ENCODE results near the gene CATSPER4. TPM values are rescaled to one million over a fixed set of nuclear protein-coding genes. Genes with fewer than 3 reads are reported as not detected.

Gene CATSPER4
- total and polyA plus RNA-seq, 2 of the 8 experiments (the other 6 are each of a cell fraction or from before 2014, with no cell fraction given): 0.65 to 0.83 TPM

DNA sequence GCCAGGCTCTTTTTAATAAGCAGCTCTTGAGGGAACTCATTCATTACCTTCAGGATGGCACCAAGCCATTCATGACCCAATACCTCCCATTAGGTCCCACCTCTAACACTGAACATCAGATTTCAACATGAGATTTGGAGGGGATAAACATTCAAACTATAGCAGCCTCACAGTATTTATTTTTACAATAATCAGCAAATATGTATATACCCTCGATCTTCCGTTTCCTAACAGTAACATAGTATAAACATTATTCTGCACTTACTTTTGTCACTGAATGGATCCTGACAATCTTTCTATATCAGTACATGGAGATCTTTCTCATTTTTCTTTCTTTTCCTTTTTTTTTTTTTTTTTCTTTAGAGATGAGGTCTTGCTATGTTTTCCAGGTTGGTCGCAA lies 5.4 kb downstream of the CATSPER4 start:
- no peaks in the 10 kb centered on the region for H3K79me1 ChIP-seq (ENCODE audit: low read depth, low read length)
- H3K56ac ChIP-seq (replicated peaks; ENCODE audit: insufficient read length, low read depth, low read length): no peak overlapping the region
- no peaks in the 10 kb centered on the region for H3K9me3 ChIP-seq (ENCODE audit: insufficient read depth in 2 of 2, low read depth in 1 of 2, low read length in 1 of 2)
- H4K5ac ChIP-seq (ENCODE audit: insufficient read length, low read depth, low read length): no peak overlapping the region
- H4K91ac ChIP-seq (replicated peaks; ENCODE audit: insufficient read length, low read length): no peak overlapping the region
- H3K36me3 ChIP-seq (ENCODE audit: control insufficient read depth in 2 of 4, insufficient read depth in 4 of 4, low read length in 3 of 4): no peaks in the 10 kb centered on the region
- no peak overlapping the region for H2BK120ac ChIP-seq (replicated peaks; ENCODE audit: low read depth, low read length)
- ChIA-PET POLR2A (ENCODE audit: partially characterized antibody) (no interaction called here), CTCF (ENCODE audit: partially characterized antibody) (interaction anchor here (0.6 to 1.8 kb wide), 3 partner anchors 22 to 50 kb away, joined by 3 read pairs; no protein-coding TSS in a partner anchor)
- H3K4ac ChIP-seq (replicated peaks; ENCODE audit: insufficient read length, low read depth, low read length): no peak overlapping the region
- H3K79me2 ChIP-seq (ENCODE audit: control insufficient read depth in 1 of 2, insufficient read depth in 2 of 2, low read length in 2 of 2): no peaks in the 10 kb centered on the region
- H2BK15ac ChIP-seq (ENCODE audit: low read length): no peak overlapping the region
- no peak overlapping the region for H3K4me2 ChIP-seq (ENCODE audit: insufficient read depth in 1 of 2, low read depth in 2 of 2, low read length in 2 of 2)
- 77% methylated on average over 2 of the region's 3 CpGs; no CpG with 5 or more reads in 1 of the 2 experiments for WGBS, 2 experiments (ENCODE audit: extremely low coverage in 1 of 2, insufficient coverage in 1 of 2, insufficient read length in 1 of 2, insufficient replicate concordance in 2 of 2, low coverage in 1 of 2, low lambda C conversion rate in 2 of 2, missing lambda C conversion rate in 1 of 2)
- H4K8ac ChIP-seq (ENCODE audit: extremely low read depth, insufficient read depth, low read length): no peak overlapping the region
- H4K20me1 ChIP-seq (replicated peaks in 1 of 2; ENCODE audit: control insufficient read depth in 1 of 2, insufficient read depth in 2 of 2, low read length in 2 of 2): no peaks in the 10 kb centered on the region
- H3K9ac ChIP-seq (replicated peaks in 1 of 4; ENCODE audit: extremely low read depth in 1 of 4, low read depth in 3 of 4, low read length in 3 of 4): no peak overlapping the region
- H3K4me3 ChIP-seq (ENCODE audit: extremely low read depth in 1 of 4, insufficient read depth in 2 of 4, low read depth in 3 of 4, low read length in 4 of 4): no peak overlapping the region
- no peak overlapping the region for H2BK12ac ChIP-seq (ENCODE audit: low read depth, low read length)
- H2BK20ac ChIP-seq (ENCODE audit: low read length): no peak overlapping the region
- H3K23ac ChIP-seq (ENCODE audit: insufficient read length): no peak overlapping the region
- H3K27ac ChIP-seq (ENCODE audit: low read depth, low read length): no peak overlapping the region
- no peak overlapping the region for H2AK5ac ChIP-seq (ENCODE audit: low read depth, low read length)
- peaks cover 0 to 4% (median 4%) of the 10 kb centered on the region in 4 experiments; a peak in 5 of 7 replicates for H3K4me1 ChIP-seq (replicated peaks in 1 of 4; ENCODE audit: control insufficient read depth in 3 of 4, insufficient read depth in 4 of 4, low read length in 3 of 4)
- FAIRE-seq: no peak
- DNase-seq (ENCODE audit: low read depth in 1 of 2, low spot score in 2 of 2): no peak
- no peak overlapping the region for H3K14ac ChIP-seq (ENCODE audit: insufficient read length)
- H3K23me2 ChIP-seq (ENCODE audit: low read depth, low read length): no peaks in the 10 kb centered on the region; the same call in 1 of the 2 replicates
- no peak overlapping the region for H2BK5ac ChIP-seq (ENCODE audit: low read depth, low read length)
- H3K18ac ChIP-seq (ENCODE audit: extremely low read depth, low read length): no peak overlapping the region
- TF ChIP-seq, protein P1, sequence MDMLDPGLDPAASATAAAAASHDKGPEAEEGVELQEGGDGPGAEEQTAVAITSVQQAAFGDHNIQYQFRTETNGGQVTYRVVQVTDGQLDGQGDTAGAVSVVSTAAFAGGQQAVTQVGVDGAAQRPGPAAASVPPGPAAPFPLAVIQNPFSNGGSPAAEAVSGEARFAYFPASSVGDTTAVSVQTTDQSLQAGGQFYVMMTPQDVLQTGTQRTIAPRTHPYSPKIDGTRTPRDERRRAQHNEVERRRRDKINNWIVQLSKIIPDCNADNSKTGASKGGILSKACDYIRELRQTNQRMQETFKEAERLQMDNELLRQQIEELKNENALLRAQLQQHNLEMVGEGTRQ (IDR thresholded peaks at IDR 0.05; ENCODE audit: low read length): no peak
- TF ChIP-seq YY1 (IDR thresholded peaks at IDR 0.05; ENCODE audit: low read depth, low read length): no peak
- TF ChIP-seq, protein P2, sequence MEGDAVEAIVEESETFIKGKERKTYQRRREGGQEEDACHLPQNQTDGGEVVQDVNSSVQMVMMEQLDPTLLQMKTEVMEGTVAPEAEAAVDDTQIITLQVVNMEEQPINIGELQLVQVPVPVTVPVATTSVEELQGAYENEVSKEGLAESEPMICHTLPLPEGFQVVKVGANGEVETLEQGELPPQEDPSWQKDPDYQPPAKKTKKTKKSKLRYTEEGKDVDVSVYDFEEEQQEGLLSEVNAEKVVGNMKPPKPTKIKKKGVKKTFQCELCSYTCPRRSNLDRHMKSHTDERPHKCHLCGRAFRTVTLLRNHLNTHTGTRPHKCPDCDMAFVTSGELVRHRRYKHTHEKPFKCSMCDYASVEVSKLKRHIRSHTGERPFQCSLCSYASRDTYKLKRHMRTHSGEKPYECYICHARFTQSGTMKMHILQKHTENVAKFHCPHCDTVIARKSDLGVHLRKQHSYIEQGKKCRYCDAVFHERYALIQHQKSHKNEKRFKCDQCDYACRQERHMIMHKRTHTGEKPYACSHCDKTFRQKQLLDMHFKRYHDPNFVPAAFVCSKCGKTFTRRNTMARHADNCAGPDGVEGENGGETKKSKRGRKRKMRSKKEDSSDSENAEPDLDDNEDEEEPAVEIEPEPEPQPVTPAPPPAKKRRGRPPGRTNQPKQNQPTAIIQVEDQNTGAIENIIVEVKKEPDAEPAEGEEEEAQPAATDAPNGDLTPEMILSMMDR (IDR thresholded peaks at IDR 0.05; ENCODE audit: control extremely low read depth in 1 of 3, insufficient read depth in 1 of 3, low read depth in 1 of 3, low read length in 3 of 3): no peak
- no peak for TF ChIP-seq SIRT6 (IDR thresholded peaks at IDR 0.05; ENCODE audit: low read length)
- no peak for TF ChIP-seq SP2 (IDR thresholded peaks at IDR 0.05; ENCODE audit: low read length)
- no peak for TF ChIP-seq SP4 (IDR thresholded peaks at IDR 0.05; ENCODE audit: low read length)
- H3K27me3 ChIP-seq (replicated peaks in 1 of 4; ENCODE audit: control insufficient read depth in 3 of 4, extremely low read depth in 1 of 4, insufficient read depth in 3 of 4, low read length in 3 of 4): no peaks in the 10 kb centered on the region
- no peak overlapping the region for H2AFZ ChIP-seq (ENCODE audit: low read length)

All from H1 (cell line).